Activated T-helper 1 cell treated with anti-CD3 and anti-CD28 coated beads, Interleukin-12 subunit alpha, Interleukin-12 subunit beta, Interleukin-2, Interleukin-4 antibody, amounts not matched to agents 30 ng/mL and 10 ng/mL and 1 ng/mL, durations not matched to agents 14 hours and 24 hours and 36 hours (primary cell): Measurements from ENCODE around the gene TNFAIP8L1. TPM values are rescaled to one million over a fixed set of nuclear protein-coding genes. Genes with fewer than 3 reads are reported as not detected.

Source experiments
- DNase-seq: peaks from one replicate; pipeline ENCODE4 v3.0.0; 2021; ENCODE audit warnings: low spot score
- H3K27ac Mint-ChIP-seq: one replicate; pipeline ENCODE4 v1.8.0; 2021; ENCODE audit warnings: mild to moderate bottlenecking, mixed read lengths
- H3K27me3 Mint-ChIP-seq: one replicate; pipeline ENCODE4 v1.8.0; 2022; ENCODE audit warnings: mild to moderate bottlenecking, moderate library complexity, mixed read lengths; ENCODE audit not compliant: insufficient read depth
- H3K36me3 Mint-ChIP-seq: one replicate; pipeline ENCODE4 v1.8.0; 2021; ENCODE audit warnings: low read depth, mixed read lengths
- H3K4me1 Mint-ChIP-seq: one replicate; pipeline ENCODE4 v1.8.0; 2021; ENCODE audit warnings: low read depth, mixed read lengths
- H3K4me3 Mint-ChIP-seq: one replicate; pipeline ENCODE4 v1.8.0; 2021; ENCODE audit warnings: mild to moderate bottlenecking, moderate library complexity, mixed read lengths
- H3K9me3 Mint-ChIP-seq: one replicate; pipeline ENCODE4 v1.8.0; 2021; ENCODE audit warnings: mixed read lengths
- intact Hi-C: fragments of 100-400 bp; cut with micrococcal nuclease; formaldehyde crosslinking; loops from one replicate; pipeline ENCODE4 v1.15.1; 2024
- total RNA-seq: library from RNA; stranded (reverse); gene quantifications from 2 replicates; pipeline ENCODE4 v1.2.3, GENCODE V29; 2022

Gene TNFAIP8L1
- total RNA-seq, 1 donor from 2014 or later: 13.2 TPM

GRCh38 chr19:4694211-4694987 is 55.1 kb downstream of the TNFAIP8L1 start:
- intact Hi-C loops: no loop called here
- H3K27ac Mint-ChIP-seq: no peak overlapping the region
- peaks cover 29% of the 10 kb centered on the region for H3K36me3 Mint-ChIP-seq
- no peak for DNase-seq
- H3K27me3 Mint-ChIP-seq: no peaks in the 10 kb centered on the region
- H3K4me3 Mint-ChIP-seq: no peak overlapping the region
- no peaks in the 10 kb centered on the region for H3K4me1 Mint-ChIP-seq
- no peaks in the 10 kb centered on the region for H3K9me3 Mint-ChIP-seq

- intact Hi-C loops: no loop called here
- H3K4me3 Mint-ChIP-seq: no peak overlapping the region
- no peak for DNase-seq
- no peaks in the 10 kb centered on the region for H3K9me3 Mint-ChIP-seq
- H3K4me1 Mint-ChIP-seq: no peaks in the 10 kb centered on the region
- H3K27ac Mint-ChIP-seq: no peak overlapping the region
- peaks cover 29% of the 10 kb centered on the region for H3K36me3 Mint-ChIP-seq
- H3K27me3 Mint-ChIP-seq: no peaks in the 10 kb centered on the region
These were observed 56.0 kb downstream of the TNFAIP8L1 start for GRCh38 chr19:4695224-4695731.

DNA sequence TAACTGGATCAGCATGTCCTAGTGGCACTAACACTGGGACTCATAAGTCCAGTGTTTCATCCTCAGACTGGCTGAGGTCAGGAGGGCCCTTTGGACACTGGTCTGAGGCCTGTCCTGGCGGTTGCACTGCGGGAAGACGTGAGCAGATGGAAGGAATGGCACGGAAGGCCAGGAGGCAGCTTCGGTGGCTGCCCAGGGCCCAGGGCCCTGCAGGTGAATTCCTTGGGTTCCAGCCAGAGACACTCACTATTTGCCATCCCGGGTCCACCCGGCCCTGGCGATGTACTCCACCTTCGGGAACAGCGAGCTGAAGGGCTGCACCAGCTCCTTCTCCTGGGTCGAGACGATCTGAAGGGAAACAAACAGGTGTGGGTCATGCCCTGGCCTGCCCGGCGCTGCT is 58.0 kb downstream of the TNFAIP8L1 start:
- H3K27ac Mint-ChIP-seq: no peak overlapping the region
- intact Hi-C loops: no loop called here

GRCh38 chr19:4699826-4700692 is 60.7 kb downstream of the TNFAIP8L1 start:
- Mint-ChIP-seq H3K9me3 (no peaks in the 10 kb centered on the region), H3K27ac (no peak overlapping the region), H3K36me3 (peaks cover 22% of the 10 kb centered on the region), H3K27me3 (no peaks in the 10 kb centered on the region), H3K4me3 (no peak overlapping the region), H3K4me1 (no peaks in the 10 kb centered on the region)
- no peak for DNase-seq
- intact Hi-C loops: no loop called here

More for the DNA sequence above, 58.0 kb downstream of the TNFAIP8L1 start:
- Mint-ChIP-seq H3K27me3 (no peaks in the 10 kb centered on the region), H3K9me3 (no peaks in the 10 kb centered on the region), H3K36me3 (peaks cover 33% of the 10 kb centered on the region), H3K4me3 (no peak overlapping the region), H3K4me1 (no peaks in the 10 kb centered on the region)
- DNase-seq: no peak

GRCh38 chr19:4700693-4700970 is 61.3 kb downstream of the TNFAIP8L1 start:
- peaks cover 25% of the 10 kb centered on the region for H3K36me3 Mint-ChIP-seq
- H3K27ac Mint-ChIP-seq: no peak overlapping the region
- DNase-seq: no peak
- H3K4me3 Mint-ChIP-seq: no peak overlapping the region
- no peaks in the 10 kb centered on the region for H3K4me1 Mint-ChIP-seq
- intact Hi-C loops: no loop called here
- no peaks in the 10 kb centered on the region for H3K9me3 Mint-ChIP-seq
- no peaks in the 10 kb centered on the region for H3K27me3 Mint-ChIP-seq

DNA sequence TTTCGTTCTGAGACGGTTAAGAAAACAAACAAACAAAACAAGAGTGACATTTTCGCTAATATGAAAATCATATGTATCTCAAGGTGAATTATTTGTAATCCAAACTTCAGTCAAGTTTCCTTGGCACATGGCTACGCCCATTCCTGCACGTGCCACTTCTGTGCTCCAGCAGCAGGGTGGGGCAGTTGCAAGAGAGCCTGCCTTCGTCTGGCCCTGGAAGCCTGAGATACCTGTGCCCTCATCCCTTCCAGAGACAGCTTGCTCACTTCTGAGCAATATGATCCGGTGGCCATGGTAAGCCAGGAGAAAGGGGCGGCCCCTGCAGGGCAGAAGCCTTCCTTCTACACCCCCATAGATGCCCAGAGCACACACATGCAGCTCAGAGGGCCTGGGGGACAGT is 62.2 kb downstream of the TNFAIP8L1 start:
- no peak overlapping the region for H3K4me3 Mint-ChIP-seq
- no peaks in the 10 kb centered on the region for H3K27me3 Mint-ChIP-seq
- peaks cover 25% of the 10 kb centered on the region for H3K36me3 Mint-ChIP-seq
- H3K9me3 Mint-ChIP-seq: no peaks in the 10 kb centered on the region
- H3K27ac Mint-ChIP-seq: no peak overlapping the region
- DNase-seq: no peak
- no peaks in the 10 kb centered on the region for H3K4me1 Mint-ChIP-seq
- intact Hi-C loops: no loop called here

DNA sequence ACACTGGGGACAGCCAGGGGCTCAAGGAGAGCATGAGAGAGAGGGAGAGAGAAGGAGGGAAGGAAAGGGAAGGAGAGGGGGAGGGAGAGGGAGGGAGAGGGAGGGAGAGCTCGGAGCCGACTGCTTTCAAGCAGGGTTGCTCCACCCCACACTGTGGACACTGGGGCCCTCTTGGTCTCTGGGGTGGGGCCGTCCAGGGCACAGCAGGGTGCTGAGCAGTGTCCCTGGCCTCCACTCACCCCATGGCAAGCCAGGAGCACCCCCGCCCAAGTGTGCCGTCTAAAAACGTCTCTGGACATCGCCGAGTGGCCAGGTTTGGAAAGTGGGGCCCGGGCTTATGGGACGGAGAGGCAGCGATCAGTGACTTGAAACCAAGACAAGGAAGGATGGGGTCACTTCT is 63.4 kb downstream of the TNFAIP8L1 start:
- Mint-ChIP-seq H3K27me3 (no peaks in the 10 kb centered on the region), H3K27ac (no peak overlapping the region), H3K4me3 (no peak overlapping the region), H3K36me3 (peaks cover 24% of the 10 kb centered on the region), H3K9me3 (no peaks in the 10 kb centered on the region), H3K4me1 (no peaks in the 10 kb centered on the region)
- intact Hi-C loops: no loop called here
- no peak for DNase-seq

DNA sequence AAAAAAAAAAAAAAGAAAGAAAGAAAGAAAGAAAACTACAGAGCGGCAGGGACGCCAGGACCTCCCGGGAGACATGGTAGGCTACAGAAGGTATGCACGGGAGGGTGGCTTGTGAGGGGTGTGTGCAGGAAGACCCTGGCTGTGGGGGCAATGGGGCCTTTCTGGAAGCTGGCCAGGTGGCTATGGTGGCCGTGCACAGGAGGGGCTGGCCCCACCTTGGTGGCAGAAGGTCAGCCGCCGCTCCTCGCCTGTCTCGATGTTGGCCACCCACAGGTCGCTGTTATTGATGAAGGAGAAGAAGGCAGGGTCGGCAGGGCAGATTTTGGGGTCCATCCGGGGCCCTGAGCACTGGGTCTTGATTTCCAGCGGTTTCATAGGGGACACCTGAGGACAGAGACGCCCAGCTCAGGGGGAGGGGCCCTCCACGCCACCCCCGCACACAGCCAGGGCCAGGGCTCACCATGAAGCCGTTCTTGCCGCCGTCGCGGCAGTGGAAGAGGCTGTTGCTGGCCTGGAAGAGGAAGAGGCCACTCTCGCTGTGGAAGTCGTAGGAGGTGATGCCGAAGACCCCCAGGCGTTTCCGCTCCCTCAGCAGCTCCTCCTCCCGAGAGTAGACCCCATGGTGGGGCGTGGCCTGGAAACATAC is 64.5 kb downstream of the TNFAIP8L1 start:
- intact Hi-C loops: no loop called here
- no peak overlapping the region for H3K27ac Mint-ChIP-seq
- H3K27me3 Mint-ChIP-seq: no peaks in the 10 kb centered on the region
- peaks cover 26% of the 10 kb centered on the region for H3K36me3 Mint-ChIP-seq
- DNase-seq: no peak
- no peaks in the 10 kb centered on the region for H3K4me1 Mint-ChIP-seq
- no peak overlapping the region for H3K4me3 Mint-ChIP-seq
- no peaks in the 10 kb centered on the region for H3K9me3 Mint-ChIP-seq

- intact Hi-C loops: no loop called here
- peaks cover 27% of the 10 kb centered on the region for H3K36me3 Mint-ChIP-seq
- no peak for DNase-seq
- H3K9me3 Mint-ChIP-seq: no peaks in the 10 kb centered on the region
- no peaks in the 10 kb centered on the region for H3K27me3 Mint-ChIP-seq
- no peaks in the 10 kb centered on the region for H3K4me1 Mint-ChIP-seq
- no peak overlapping the region for H3K27ac Mint-ChIP-seq
- H3K4me3 Mint-ChIP-seq: no peak overlapping the region
These were observed 65.0 kb downstream of the TNFAIP8L1 start for GRCh38 chr19:4704317-4704673.

Other genes with a start within 250 kb of the TNFAIP8L1 start
- 50.3 and 54.2 TPM in 2 replicates for gene SH3GL1, start 239.0 kb upstream of the TNFAIP8L1 start, total RNA-seq
- gene CHAF1A, start 236.9 kb upstream of the TNFAIP8L1 start, total RNA-seq: 106 and 107 TPM in 2 replicates
- 49.5 and 51.0 TPM in 2 replicates for gene UBXN6, start 181.7 kb upstream of the TNFAIP8L1 start, total RNA-seq
- 66.4 and 70.0 TPM in 2 replicates for gene HDGFL2, start 167.2 kb upstream of the TNFAIP8L1 start, total RNA-seq
- gene PLIN4, start 121.0 kb upstream of the TNFAIP8L1 start, total RNA-seq: not detected in 2 replicates
- not detected in 2 replicates for gene PLIN5, start 104.3 kb upstream of the TNFAIP8L1 start, total RNA-seq
- 0.27 and 0.39 TPM in 2 replicates for gene LRG1, start 99.5 kb upstream of the TNFAIP8L1 start, total RNA-seq
- not detected in 2 replicates for gene SEMA6B, start 79.8 kb upstream of the TNFAIP8L1 start, total RNA-seq
- gene MYDGF, start 30.8 kb downstream of the TNFAIP8L1 start, total RNA-seq: 97.1 and 98.0 TPM in 2 replicates
- 93.6 and 95.8 TPM in 2 replicates for gene DPP9, start 84.3 kb downstream of the TNFAIP8L1 start, total RNA-seq
- 23.8 and 24.8 TPM in 2 replicates for gene FEM1A, start 152.2 kb downstream of the TNFAIP8L1 start, total RNA-seq
- gene TICAM1, start 192.2 kb downstream of the TNFAIP8L1 start, total RNA-seq: 31.2 and 33.3 TPM in 2 replicates
- gene PLIN3, start 228.2 kb downstream of the TNFAIP8L1 start, total RNA-seq: 33.1 and 33.2 TPM in 2 replicates